Measurements from ENCODE around the gene LYRM9. TPM values are rescaled to one million over a fixed set of nuclear protein-coding genes. Genes with fewer than 3 reads are reported as not detected.

Gene LYRM9
- total and polyA plus RNA-seq, 4 donors = 16.0 to 27.1 (median 21.8) TPM

DNA sequence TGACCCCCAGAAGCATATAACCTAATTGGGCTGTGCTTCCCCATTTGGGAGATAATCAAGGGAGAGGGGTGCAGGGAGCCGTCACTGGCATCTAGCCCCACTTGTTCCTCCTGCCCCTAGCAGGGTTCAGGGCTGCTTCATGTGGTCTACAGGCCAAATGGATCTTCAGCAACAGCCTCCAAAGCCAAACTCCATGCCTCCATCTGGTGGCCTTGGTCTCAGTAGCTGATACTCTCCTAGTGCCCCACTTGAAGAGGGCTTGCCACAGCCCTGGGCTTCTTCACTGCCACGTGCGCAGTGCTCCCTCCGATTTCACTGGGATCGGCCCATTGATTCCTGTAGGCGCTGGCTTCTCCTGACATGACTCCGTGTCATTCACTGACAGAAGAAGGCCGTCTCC, 24.6 kb downstream of the LYRM9 start:
- DNase-seq (ENCODE audit: low read depth in 4 of 6, low spot score in 6 of 6) = no peak
- no peaks in the 10 kb centered on the region for H3K4me1 ChIP-seq (ENCODE audit: control insufficient read depth, insufficient read depth, low read length)
- H3K4me3 ChIP-seq (ENCODE audit: low read depth, low read length) = no peak overlapping the region
- peaks cover 3% of the 10 kb centered on the region for H3K9me3 ChIP-seq (ENCODE audit: control insufficient read depth, insufficient read depth, low read length)
- no peaks in the 10 kb centered on the region for H3K27me3 ChIP-seq (ENCODE audit: control insufficient read depth, insufficient read depth, low read length)
- no peak overlapping the region for H3K27ac ChIP-seq (ENCODE audit: low read depth, low read length)
- WGBS (ENCODE audit: insufficient coverage) = 86% methylated on average over 7 of the region's 8 CpGs
- no peaks in the 10 kb centered on the region for H3K36me3 ChIP-seq (ENCODE audit: control insufficient read depth, insufficient read depth, low read length)

DNA sequence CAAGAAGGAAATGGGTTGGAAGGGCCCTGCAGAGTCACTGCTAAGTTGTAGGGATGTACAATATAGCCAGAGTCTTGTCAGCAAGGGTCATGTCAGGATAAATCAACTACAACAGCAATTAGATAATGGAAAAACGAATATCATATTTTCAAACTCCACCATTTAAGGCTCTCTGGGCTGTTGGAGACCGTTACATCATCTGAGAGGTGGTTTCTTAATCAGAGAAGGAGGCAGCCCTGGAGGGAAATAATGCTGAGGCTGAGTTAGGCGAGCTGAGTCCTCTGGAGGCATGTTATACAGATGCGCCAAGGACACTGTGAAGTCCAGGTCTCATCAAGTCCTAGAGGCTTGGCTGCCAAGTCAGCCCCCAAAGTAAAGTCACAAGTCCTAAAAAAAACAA, 30.3 kb downstream of the LYRM9 start:
- Histone ChIP-seq H3K4me1 (ENCODE audit: control insufficient read depth, insufficient read depth, low read length) (peaks cover 3% of the 10 kb centered on the region), H3K27me3 (ENCODE audit: control insufficient read depth, insufficient read depth, low read length) (no peaks in the 10 kb centered on the region), H3K36me3 (ENCODE audit: control insufficient read depth, insufficient read depth, low read length) (no peaks in the 10 kb centered on the region), H3K4me3 (ENCODE audit: low read depth, low read length) (no peak overlapping the region), H3K9me3 (ENCODE audit: control insufficient read depth, insufficient read depth, low read length) (no peaks in the 10 kb centered on the region), H3K27ac (ENCODE audit: low read depth, low read length) (no peak overlapping the region)
- DNase-seq (ENCODE audit: low read depth in 4 of 6, low spot score in 6 of 6) = no peak
- WGBS (ENCODE audit: insufficient coverage) = 94% methylated on average over 2 of the region's 4 CpGs

DNA sequence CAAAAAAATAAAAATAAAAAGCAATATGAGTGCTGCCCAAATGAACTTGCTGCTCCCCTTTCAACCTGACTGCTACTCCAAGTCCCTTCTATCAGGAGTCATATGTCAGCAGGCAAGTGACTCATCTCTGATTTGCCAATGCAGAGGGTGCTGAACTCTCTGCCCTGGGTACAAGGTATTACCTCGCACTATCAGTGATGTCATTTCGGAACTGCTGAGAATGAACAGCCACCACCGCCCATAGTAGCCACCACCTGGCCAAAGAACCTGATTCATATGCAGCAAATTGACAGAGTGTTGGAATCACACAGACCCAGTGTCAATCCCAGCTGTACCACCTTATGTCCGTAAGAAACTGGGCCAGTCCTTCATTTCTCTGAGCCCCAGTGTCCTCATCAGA, 31.2 kb downstream of the LYRM9 start:
- no peaks in the 10 kb centered on the region for H3K27me3 ChIP-seq (ENCODE audit: control insufficient read depth, insufficient read depth, low read length)
- peak in 1 of 6 donors; percentile 54 for DNase-seq (ENCODE audit: low read depth in 4 of 6, low spot score in 6 of 6)
- whole genome bisulfite sequencing (ENCODE audit: insufficient coverage) = 94% methylated on average over 3 of the region's 4 CpGs
- H3K9me3 ChIP-seq (ENCODE audit: control insufficient read depth, insufficient read depth, low read length) = no peaks in the 10 kb centered on the region
- no peak overlapping the region for H3K4me3 ChIP-seq (ENCODE audit: low read depth, low read length)
- no peaks in the 10 kb centered on the region for H3K36me3 ChIP-seq (ENCODE audit: control insufficient read depth, insufficient read depth, low read length)
- H3K27ac ChIP-seq (ENCODE audit: low read depth, low read length) = no peak overlapping the region
- H3K4me1 ChIP-seq (ENCODE audit: control insufficient read depth, insufficient read depth, low read length) = peaks cover 6% of the 10 kb centered on the region

DNA sequence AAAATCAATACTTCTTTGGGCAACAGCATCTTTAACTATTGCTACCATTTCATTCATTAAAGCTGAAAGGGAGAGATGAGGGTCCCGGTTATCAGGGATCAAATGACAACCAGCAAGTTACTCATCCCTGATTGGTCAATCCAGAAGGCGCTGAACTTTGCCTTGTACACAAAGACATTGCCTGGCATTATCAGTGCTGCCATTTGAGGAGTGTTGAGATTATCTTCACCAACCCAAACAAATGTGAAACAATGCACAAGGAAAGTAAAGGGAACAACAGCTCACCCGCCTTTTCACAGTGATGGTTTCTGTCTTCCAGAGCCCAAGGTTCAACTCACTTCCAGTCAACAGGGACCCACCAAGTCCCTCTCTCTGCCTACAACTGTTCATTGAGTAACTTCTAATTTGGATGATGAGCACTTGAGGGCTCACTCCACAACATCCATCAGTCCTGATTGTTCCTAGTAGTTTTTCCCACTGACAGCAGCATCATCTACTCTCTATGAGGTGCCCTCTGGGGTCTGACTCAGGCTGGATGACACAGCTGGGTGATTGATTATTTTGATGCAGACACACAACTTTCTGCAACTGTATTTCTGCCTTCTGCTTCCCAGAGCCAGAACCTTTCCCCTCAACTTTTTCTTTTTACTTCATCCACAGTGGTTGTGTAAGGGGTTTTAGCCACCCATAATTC, 32.0 kb downstream of the LYRM9 start:
- Histone ChIP-seq H3K4me3 (ENCODE audit: low read depth, low read length) (no peak overlapping the region), H3K4me1 (ENCODE audit: control insufficient read depth, insufficient read depth, low read length) (peaks cover 7% of the 10 kb centered on the region), H3K36me3 (ENCODE audit: control insufficient read depth, insufficient read depth, low read length) (no peaks in the 10 kb centered on the region), H3K27me3 (ENCODE audit: control insufficient read depth, insufficient read depth, low read length) (no peaks in the 10 kb centered on the region), H3K27ac (ENCODE audit: low read depth, low read length) (no peak overlapping the region), H3K9me3 (ENCODE audit: control insufficient read depth, insufficient read depth, low read length) (no peaks in the 10 kb centered on the region)
- WGBS (ENCODE audit: insufficient coverage) = 87% methylated on average over 3 of the region's 3 CpGs
- no peak for DNase-seq (ENCODE audit: low read depth in 4 of 6, low spot score in 6 of 6)

DNA sequence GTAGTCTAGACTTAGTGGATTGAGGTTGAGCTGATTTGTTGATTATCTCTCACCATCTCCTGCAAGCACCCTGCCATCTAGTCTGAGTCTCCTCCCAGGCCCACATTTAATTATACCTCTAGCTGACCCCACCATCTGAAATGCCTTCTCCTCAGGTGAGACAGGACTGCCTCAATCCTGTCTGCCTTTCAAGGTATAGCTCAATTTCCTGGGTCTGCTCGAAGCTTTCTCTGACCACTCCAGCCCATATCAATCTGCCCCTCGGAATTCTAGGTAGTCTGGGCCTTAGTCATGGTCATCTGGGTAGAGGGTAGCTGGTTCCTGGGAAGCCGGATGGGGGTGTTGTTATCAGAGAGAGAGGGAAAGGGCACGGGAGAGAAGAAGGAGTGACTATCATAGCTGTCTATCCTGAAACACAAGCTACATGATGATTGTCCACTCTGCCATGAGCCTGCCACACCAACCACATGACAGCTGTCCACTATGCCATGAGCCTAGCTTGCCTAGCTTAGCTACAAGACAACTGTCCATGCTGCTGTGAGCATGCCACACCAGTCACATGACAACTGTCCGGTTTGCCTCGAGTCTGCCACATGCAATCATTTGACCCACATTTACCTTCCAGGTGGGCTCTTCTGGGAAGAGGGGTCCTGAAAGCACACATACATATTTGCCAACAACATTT, 34.4 kb downstream of the LYRM9 start:
- Histone ChIP-seq H3K4me1 (ENCODE audit: control insufficient read depth, insufficient read depth, low read length) (peaks cover 7% of the 10 kb centered on the region), H3K27me3 (ENCODE audit: control insufficient read depth, insufficient read depth, low read length) (no peaks in the 10 kb centered on the region), H3K36me3 (ENCODE audit: control insufficient read depth, insufficient read depth, low read length) (no peaks in the 10 kb centered on the region), H3K27ac (ENCODE audit: low read depth, low read length) (no peak overlapping the region), H3K4me3 (ENCODE audit: low read depth, low read length) (no peak overlapping the region), H3K9me3 (ENCODE audit: control insufficient read depth, insufficient read depth, low read length) (no peaks in the 10 kb centered on the region)
- no peak for DNase-seq (ENCODE audit: low read depth in 4 of 6, low spot score in 6 of 6)
- WGBS (ENCODE audit: insufficient coverage) = 96% methylated on average over 4 of the region's 6 CpGs

DNA sequence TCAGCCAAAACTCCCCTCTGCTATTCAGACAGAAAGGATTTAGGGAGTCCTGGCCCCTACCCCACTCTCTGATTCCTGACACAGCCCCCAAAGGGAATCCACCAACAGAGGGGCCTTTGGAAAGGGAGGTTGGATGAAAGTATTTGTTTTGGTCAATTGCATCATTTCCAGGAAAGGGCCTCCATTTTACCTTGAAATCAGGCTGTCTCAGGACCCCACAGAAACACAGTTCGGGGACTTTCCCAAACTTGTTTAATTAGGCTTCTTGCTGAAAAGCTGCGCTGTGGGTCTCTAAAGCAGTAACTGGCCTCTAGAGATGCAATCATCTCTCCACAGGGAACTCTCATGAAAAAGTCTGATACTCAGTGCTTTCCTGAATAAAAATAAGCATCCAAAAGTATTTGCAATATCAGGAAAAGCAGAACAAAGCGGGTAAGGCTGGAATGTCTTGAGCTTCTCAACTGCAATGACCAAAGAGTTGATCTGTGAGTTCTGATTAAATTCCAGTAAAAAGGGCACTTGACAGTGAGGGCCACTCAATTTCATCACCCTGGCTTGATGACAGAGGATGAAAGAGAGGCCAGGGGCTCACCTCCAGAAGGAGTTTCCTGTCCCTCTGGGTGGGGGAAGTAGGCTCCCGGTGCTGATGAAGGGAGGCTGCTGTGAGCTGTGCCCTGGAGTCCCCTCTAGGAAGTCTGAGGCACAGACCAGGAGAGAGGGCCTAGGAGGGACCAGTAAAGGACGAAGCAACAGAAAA, 36.3 kb downstream of the LYRM9 start:
- Histone ChIP-seq H3K9me3 (ENCODE audit: control insufficient read depth, insufficient read depth, low read length) (no peaks in the 10 kb centered on the region), H3K4me1 (ENCODE audit: control insufficient read depth, insufficient read depth, low read length) (peaks cover 4% of the 10 kb centered on the region), H3K27me3 (ENCODE audit: control insufficient read depth, insufficient read depth, low read length) (no peaks in the 10 kb centered on the region), H3K36me3 (ENCODE audit: control insufficient read depth, insufficient read depth, low read length) (no peaks in the 10 kb centered on the region), H3K27ac (ENCODE audit: low read depth, low read length) (no peak overlapping the region), H3K4me3 (ENCODE audit: low read depth, low read length) (no peak overlapping the region)
- peak in 2 of 6 donors; percentile 20 to 65 for DNase-seq (ENCODE audit: low read depth in 4 of 6, low spot score in 6 of 6)
- 57% methylated on average over 4 of the region's 5 CpGs for WGBS (ENCODE audit: insufficient coverage)

- no peaks in the 10 kb centered on the region for H3K27me3 ChIP-seq (ENCODE audit: control insufficient read depth, insufficient read depth, low read length)
- peaks cover 4% of the 10 kb centered on the region for H3K4me1 ChIP-seq (ENCODE audit: control insufficient read depth, insufficient read depth, low read length)
- H3K36me3 ChIP-seq (ENCODE audit: control insufficient read depth, insufficient read depth, low read length) = no peaks in the 10 kb centered on the region
- no peak overlapping the region for H3K4me3 ChIP-seq (ENCODE audit: low read depth, low read length)
- DNase-seq (ENCODE audit: low read depth in 4 of 6, low spot score in 6 of 6) = no peak
- no peaks in the 10 kb centered on the region for H3K9me3 ChIP-seq (ENCODE audit: control insufficient read depth, insufficient read depth, low read length)
- no peak overlapping the region for H3K27ac ChIP-seq (ENCODE audit: low read depth, low read length)
- WGBS (ENCODE audit: insufficient coverage) = 100% methylated on average over 1 of the region's 3 CpGs
These were observed 37.7 kb downstream of the LYRM9 start for GRCh38 chr17:27855454-27855853.

GRCh38 chr17:27854163-27854562, 39.0 kb downstream of the LYRM9 start:
- no peak for DNase-seq (ENCODE audit: low read depth in 4 of 6, low spot score in 6 of 6)
- no peak overlapping the region for H3K27ac ChIP-seq (ENCODE audit: low read depth, low read length)
- H3K4me3 ChIP-seq (ENCODE audit: low read depth, low read length) = no peak overlapping the region
- H3K27me3 ChIP-seq (ENCODE audit: control insufficient read depth, insufficient read depth, low read length) = no peaks in the 10 kb centered on the region
- 93% methylated on average over 5 of the region's 5 CpGs for WGBS (ENCODE audit: insufficient coverage)
- H3K9me3 ChIP-seq (ENCODE audit: control insufficient read depth, insufficient read depth, low read length) = no peaks in the 10 kb centered on the region
- H3K4me1 ChIP-seq (ENCODE audit: control insufficient read depth, insufficient read depth, low read length) = peaks cover 4% of the 10 kb centered on the region
- H3K36me3 ChIP-seq (ENCODE audit: control insufficient read depth, insufficient read depth, low read length) = no peaks in the 10 kb centered on the region

GRCh38 chr17:27853091-27853490, 40.1 kb downstream of the LYRM9 start:
- peaks cover 4% of the 10 kb centered on the region for H3K4me1 ChIP-seq (ENCODE audit: control insufficient read depth, insufficient read depth, low read length)
- no peak overlapping the region for H3K4me3 ChIP-seq (ENCODE audit: low read depth, low read length)
- no peaks in the 10 kb centered on the region for H3K36me3 ChIP-seq (ENCODE audit: control insufficient read depth, insufficient read depth, low read length)
- no peak overlapping the region for H3K27ac ChIP-seq (ENCODE audit: low read depth, low read length)
- no peak for DNase-seq (ENCODE audit: low read depth in 4 of 6, low spot score in 6 of 6)
- WGBS (ENCODE audit: insufficient coverage) = no CpG with 5 or more reads among the region's 3 CpGs
- no peaks in the 10 kb centered on the region for H3K9me3 ChIP-seq (ENCODE audit: control insufficient read depth, insufficient read depth, low read length)
- H3K27me3 ChIP-seq (ENCODE audit: control insufficient read depth, insufficient read depth, low read length) = no peaks in the 10 kb centered on the region

All from spinal cord (tissue), 10 donors.